BE2C (cell line): Measurements from ENCODE around the gene DONSON.
"Not testable (repeated sequence)": the region's sequence is repeated elsewhere in the genome, so short reads cannot be mapped to it uniquely, and the experiment has no call there.

Experiments used
- DNase-seq: peaks from one replicate; pipeline ENCODE4 v3.0.0-alpha.2; 2020
- H3K27me3 ChIP-seq: fragments of 250-450 bp; sonication (Bioruptor Pico); 2 replicates; pipeline ENCODE4 v1.5.1; 2020; ENCODE audit warnings: mild to moderate bottlenecking
- H3K36me3 ChIP-seq: fragments of 250-450 bp; sonication (Bioruptor Pico); 2 replicates; pipeline ENCODE4 v1.5.1; 2020; ENCODE audit warnings: mild to moderate bottlenecking
- H3K4me1 ChIP-seq: fragments of 250-450 bp; sonication (Bioruptor Pico); 2 replicates; pipeline ENCODE4 v1.5.1; 2020
- H3K4me3 ChIP-seq: 2 replicates; pipeline ENCODE4 v1.5.1; 2011; ENCODE audit warnings: low read depth, low read length
- H3K9me3 ChIP-seq: fragments of 250-450 bp; sonication (Bioruptor Pico); 2 replicates; pipeline ENCODE4 v1.5.1; 2020
- TF ChIP-seq, protein P1 (sequence below): IDR thresholded peaks from 2 replicates; pipeline ENCODE4 v1.5.1; 2012; ENCODE audit warnings: mild to moderate bottlenecking, low read depth, low read length

DONSON gene

DNA sequence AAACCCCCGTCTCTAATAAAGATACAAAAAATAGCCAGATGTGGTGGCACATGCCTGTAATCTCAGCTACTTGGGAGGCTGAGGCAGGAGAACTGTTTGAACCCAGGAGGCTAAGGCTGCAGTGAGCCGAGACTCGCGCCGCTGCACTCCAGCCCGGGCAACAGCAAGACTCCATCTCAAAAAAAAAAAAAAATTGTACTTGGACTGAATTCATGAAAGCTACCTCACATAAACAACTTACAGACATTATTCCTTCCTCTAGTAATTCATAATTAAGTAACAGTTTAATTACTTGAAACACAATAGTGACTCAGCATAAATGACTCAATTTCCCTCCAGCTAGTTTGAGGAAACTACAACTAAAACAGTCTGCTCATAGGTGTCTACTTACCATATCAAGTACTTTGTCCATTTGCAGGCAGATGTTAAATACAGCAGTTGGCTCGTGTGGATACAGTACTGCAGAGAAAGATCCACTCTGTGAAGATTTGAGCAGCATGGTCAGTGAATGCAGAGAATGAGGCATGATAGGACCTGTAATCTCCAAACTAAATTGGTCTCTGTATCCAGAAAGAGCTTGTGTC lies 9.4 kb downstream of the DONSON start:
- H3K9me3 ChIP-seq, result no peaks in the 10 kb centered on the region
- TF ChIP-seq, protein P1, sequence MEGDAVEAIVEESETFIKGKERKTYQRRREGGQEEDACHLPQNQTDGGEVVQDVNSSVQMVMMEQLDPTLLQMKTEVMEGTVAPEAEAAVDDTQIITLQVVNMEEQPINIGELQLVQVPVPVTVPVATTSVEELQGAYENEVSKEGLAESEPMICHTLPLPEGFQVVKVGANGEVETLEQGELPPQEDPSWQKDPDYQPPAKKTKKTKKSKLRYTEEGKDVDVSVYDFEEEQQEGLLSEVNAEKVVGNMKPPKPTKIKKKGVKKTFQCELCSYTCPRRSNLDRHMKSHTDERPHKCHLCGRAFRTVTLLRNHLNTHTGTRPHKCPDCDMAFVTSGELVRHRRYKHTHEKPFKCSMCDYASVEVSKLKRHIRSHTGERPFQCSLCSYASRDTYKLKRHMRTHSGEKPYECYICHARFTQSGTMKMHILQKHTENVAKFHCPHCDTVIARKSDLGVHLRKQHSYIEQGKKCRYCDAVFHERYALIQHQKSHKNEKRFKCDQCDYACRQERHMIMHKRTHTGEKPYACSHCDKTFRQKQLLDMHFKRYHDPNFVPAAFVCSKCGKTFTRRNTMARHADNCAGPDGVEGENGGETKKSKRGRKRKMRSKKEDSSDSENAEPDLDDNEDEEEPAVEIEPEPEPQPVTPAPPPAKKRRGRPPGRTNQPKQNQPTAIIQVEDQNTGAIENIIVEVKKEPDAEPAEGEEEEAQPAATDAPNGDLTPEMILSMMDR, result no peak
- no peaks in the 10 kb centered on the region; the same call in none of the 2 replicates for H3K4me1 ChIP-seq
- DNase-seq, result no peak
- H3K4me3 ChIP-seq, result no peak overlapping the region
- H3K27me3 ChIP-seq, result no peaks in the 10 kb centered on the region
- peaks cover 66% of the 10 kb centered on the region for H3K36me3 ChIP-seq

DNA sequence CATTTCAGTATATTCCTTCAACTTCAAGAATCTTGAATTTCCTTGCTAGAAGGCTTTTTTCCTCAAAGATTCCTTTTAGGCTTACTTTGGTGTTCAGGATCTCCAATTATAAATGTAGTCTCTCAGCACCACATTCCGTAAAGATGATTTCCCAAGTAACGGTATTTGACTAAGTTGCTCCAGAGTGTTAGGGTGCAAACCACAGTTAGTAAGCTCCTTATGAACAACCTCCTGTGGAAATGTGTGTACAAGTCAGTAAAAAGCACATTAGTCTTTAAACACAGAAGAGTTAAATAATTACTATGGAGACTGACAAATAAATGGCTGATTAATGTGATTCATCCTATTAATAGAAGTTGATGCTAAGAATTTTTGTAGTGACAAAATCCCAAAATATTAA lies 10.3 kb downstream of the DONSON start:
- Histone ChIP-seq H3K4me1 (no peaks in the 10 kb centered on the region; the same call in none of the 2 replicates), H3K27me3 (no peaks in the 10 kb centered on the region), H3K9me3 (no peaks in the 10 kb centered on the region), H3K36me3 (peaks cover 74% of the 10 kb centered on the region), H3K4me3 (no peak overlapping the region)
- DNase-seq, result no peak
- TF ChIP-seq, protein P1, result no peak

DNA sequence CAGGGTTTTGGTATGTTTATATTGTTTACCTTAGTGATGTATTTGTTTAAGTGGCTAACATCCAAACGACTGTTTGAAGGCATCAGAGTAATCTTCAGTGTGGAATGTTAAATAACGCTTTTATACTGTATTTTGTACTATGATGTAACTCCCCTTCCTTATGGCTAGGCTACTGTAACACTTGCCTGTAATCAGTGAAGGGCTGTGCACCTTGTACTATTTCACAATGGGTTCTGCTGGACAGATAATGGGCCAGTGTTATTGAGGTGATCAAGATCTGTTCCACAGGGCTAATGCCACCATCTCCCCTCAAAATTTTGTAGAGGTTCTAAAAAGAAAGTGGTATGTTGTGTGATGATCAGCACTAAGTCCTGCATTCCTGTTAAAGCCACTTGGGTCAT lies 11.7 kb downstream of the DONSON start:
- not testable (repeated sequence) for DNase-seq, H3K9me3 ChIP-seq, H3K27me3 ChIP-seq, H3K4me1 ChIP-seq, H3K4me3 ChIP-seq
- H3K36me3 ChIP-seq, result peaks cover 83% of the 10 kb centered on the region

DNA sequence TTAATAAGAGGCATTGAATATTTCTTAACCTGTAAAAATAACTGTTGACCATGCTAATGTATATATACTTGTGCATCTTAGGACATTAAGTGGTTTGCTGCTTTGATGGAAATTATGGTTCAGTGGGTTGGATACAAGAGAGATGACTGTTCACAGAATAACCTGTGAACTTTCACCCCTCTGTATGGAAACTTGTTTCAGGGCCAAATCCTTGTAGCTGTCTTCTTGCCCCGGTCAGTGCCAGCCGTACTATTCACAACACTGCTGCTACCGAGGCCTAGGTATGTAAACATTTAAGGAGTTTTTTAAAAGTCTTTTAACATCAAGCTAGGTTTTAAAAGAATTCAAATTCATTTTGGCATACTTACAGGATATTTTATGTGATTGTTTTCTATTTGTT lies 16.1 kb downstream of the DONSON start:
- Histone ChIP-seq H3K4me3 (no peak overlapping the region), H3K9me3 (no peaks in the 10 kb centered on the region), H3K27me3 (no peaks in the 10 kb centered on the region), H3K4me1 (no peaks in the 10 kb centered on the region), H3K36me3 (peaks cover 92% of the 10 kb centered on the region)
- TF ChIP-seq, protein P1, result no peak
- no peak for DNase-seq

DNA sequence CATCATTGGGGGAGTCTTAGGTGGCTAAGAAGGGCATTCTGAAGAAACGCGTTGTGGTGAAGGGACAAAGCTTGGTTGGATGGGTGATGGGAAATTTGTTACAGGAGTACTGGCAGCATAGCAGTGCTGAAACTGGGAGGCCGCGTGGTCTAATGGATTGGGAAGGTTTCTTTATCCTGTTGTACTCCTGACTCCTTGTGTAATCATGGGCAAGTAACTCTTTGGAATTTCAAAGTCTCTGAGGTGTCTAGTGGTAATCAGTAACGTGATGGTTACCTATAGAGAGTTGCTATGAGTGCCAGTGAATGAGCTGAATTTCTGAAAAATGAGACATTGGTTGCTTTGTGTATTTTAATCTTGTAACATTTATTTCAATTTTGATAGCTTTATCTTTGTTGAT lies 18.5 kb downstream of the DONSON start:
- Histone ChIP-seq H3K36me3 (peaks cover 91% of the 10 kb centered on the region), H3K4me3 (no peak overlapping the region), H3K4me1 (no peaks in the 10 kb centered on the region), H3K9me3 (no peaks in the 10 kb centered on the region), H3K27me3 (no peaks in the 10 kb centered on the region)
- TF ChIP-seq, protein P1, result no peak
- DNase-seq, result no peak

DNA sequence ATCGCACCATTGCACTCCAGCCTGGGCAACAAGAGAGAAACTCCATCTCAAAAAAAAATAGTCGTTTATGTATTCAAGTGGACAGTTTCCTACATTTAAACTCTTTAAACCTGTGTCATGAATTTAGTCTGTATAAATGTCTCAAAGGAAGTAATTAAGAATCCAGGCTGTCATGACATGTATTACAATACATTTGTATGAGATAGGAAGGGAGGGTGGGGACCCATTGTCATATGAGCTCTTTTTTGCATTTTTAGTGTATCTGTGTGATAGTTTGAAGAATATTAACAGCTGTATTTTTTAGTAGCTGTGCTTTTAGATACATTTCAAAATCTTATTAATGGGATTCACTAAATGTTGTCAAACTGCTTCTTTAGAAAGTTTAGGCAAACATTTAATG lies 20.0 kb downstream of the DONSON start:
- Histone ChIP-seq H3K36me3 (peaks cover 86% of the 10 kb centered on the region), H3K4me1 (no peaks in the 10 kb centered on the region), H3K27me3 (no peaks in the 10 kb centered on the region), H3K4me3 (no peak overlapping the region), H3K9me3 (no peaks in the 10 kb centered on the region)
- DNase-seq, result no peak
- TF ChIP-seq, protein P1, result no peak

DNA sequence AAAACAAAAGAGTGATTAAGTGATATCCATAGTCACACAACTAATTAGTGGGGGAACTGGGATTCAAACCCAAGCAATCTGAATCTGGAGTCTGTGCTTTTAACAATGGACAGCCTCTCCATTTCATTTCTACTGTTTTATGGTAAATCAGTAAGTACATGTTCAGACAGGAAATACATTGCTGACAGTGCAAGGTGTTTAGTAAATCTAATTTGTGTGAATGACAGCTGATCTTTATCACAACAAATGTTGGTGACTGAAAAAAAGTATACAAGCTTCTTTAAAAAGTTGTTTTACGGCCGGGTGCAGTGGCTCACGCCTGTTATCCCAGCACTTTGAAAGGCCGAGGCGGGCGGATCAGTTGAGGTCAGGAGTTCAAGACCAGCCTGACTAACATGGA lies 20.6 kb downstream of the DONSON start:
- TF ChIP-seq, protein P1, result no peak
- H3K36me3 ChIP-seq, result peaks cover 86% of the 10 kb centered on the region
- H3K27me3 ChIP-seq, result no peaks in the 10 kb centered on the region
- DNase-seq, result no peak
- H3K4me1 ChIP-seq, result no peaks in the 10 kb centered on the region
- H3K9me3 ChIP-seq, result no peaks in the 10 kb centered on the region
- no peak overlapping the region for H3K4me3 ChIP-seq
